Activated CD8-positive, alpha-beta memory T cell treated with anti-CD3 and anti-CD28 coated beads, Interleukin-2, amount 50 U/mL, for 4 hours (primary cell): ENCODE data around the gene AARS2.

Experiments used
- DNase-seq: peaks from one replicate; pipeline ENCODE4 v3.0.0-alpha.2; 2020

The AARS2 gene

DNA sequence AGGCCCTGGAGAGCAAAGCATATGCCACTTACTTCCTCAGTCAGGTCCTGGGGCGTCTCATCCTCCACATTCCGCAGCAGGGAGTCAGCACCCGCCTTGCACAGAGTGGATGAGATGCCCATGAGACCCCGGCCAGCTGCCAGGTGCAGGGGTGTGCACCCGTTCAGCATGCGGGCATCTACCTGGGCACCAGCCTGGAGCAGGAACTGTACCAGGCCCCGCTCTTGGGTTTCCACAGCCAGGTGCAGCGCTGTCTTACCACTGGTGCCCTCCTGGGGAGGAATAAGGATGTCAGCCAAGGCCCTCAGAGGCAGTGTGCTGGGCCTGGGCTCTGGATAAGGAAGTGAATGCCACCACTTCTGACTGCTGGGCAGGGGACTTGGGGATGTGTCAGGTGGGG lies 53.1 kb downstream of the AARS2 start:
- DNase-seq: no peak

GRCh38 chr6:44258921-44259320 lies 54.2 kb downstream of the AARS2 start:
- DNase-seq: no peak

GRCh38 chr6:44258325-44258863 lies 54.8 kb downstream of the AARS2 start:
- no peak for DNase-seq

GRCh38 chr6:44257753-44258324 lies 55.3 kb downstream of the AARS2 start:
- no peak for DNase-seq

DNA sequence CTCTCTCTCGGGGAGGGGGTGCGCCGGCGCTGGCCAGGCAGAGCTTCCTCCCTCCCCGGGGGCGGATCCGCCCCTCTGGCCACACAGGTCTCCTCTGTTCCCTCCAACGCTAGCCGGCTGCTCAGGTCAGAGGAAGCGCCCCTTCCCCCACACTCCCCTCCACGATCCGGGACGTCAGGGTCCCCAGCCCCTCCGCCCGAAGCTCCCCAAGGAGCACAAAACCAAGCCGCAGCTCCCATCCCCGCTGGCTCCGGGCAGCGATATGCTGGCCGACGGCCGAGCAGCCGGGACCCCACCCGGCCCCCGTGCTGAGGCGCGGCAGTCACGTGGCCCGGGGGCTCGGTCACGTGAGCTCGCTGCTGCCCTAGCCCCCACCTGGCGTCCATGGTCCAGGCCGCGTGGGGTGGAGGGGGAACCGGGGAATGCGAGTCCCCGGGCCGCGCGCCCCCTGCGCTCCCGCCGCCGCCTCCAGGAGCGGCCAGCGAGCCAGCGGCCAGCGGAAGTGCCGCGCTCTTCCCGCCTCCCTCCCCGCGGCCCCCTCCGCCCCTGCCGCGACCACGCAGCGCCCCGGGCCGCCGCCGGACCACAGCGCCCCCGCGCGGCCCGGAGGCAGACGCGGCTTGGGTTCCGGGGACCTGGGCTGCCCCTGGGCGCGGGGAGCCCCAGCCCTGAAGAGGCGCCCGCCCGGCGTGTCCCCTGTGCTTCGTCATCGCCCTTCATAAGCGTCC lies 56.0 kb downstream of the AARS2 start, which contains the start of gene SLC35B2:
TSS of gene SLC35B2 (minus strand) at position 504 of the 728 bp plus-strand sequence. CDS start at position 386, 118 bp downstream.
- peak; percentile 69 for DNase-seq

- DNase-seq: no peak
These were observed 56.4 kb downstream of the AARS2 start for GRCh38 chr6:44256775-44257024.

- peak; percentile 33 for DNase-seq
These were observed 57.0 kb downstream of the AARS2 start for GRCh38 chr6:44255871-44256774.

DNA sequence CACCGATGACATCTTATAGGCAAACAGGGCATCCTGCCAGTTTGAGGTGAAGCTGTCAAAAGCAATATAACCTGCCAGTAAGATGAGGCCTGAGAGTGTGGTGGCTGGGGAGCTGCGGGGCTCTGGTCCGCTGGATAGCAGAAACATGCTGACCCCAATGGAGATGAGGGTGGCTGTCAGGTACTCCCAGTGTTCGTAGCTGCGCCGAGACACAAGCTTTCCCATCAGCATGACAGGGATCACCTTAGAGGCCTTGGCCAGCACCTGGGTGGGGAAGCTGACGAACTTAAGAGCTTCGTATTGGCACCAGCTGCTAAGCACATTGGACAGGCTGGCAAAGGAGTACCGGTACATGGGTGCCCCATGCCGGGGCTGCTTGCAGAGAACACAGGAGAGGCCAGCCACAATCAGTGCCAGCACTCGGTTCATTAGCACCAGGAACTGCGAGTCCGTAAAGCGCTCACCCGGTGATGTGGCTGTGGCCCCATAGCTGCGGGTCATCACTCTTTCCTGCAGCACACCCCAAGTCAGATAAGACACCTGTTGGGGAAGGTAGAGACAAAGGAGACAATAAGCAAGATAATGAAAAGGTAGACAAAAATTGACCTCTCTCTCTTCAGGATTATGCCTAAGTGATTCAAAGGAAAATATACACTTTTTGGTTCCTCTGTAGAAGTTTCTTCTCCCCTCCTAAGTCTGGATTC lies 57.9 kb downstream of the AARS2 start:
- DNase-seq: no peak

DNA sequence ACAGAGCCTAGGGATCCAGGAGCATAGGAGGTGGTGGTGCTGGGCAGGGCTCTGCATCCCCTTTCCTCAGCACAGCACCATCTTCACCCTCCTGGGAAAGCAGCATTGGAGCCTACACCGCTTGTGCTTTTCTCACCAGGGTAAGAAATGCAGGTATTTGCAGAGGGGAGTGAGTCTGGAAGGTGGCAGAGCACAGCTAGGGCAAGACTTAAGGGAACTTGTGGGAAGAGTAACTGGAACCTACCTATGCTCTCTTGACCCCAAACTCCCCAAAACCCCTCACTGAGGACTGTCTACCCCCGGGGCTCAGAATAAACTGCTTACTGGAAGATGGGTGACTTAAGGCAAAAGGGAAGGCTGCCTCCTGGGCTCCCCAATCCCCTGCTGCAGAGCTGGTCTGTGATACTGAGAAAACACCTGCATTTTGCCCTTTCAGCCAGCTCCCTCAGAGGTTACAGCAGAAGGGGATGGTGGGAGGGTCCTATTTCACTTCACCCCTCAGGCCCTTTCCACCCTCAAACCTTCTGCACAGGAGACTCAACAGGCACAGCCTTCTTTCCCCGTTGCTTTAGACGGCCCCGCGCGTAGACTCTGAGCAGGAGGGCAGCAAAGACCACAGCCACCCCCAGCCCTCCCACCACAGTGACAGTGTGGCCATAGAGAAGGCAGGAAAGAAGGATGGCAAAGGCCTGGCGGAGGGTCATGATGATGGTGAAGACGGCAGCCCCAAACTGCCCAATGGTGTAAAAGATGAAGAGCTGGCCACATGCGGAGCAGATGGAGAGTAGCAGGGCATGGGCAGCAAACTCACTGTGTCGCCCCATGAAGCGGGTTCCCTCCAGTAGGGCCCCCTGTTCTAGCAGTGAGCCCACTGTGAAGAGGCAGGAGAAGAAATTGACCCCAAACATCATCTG lies 58.7 kb downstream of the AARS2 start:
- no peak for DNase-seq

DNA sequence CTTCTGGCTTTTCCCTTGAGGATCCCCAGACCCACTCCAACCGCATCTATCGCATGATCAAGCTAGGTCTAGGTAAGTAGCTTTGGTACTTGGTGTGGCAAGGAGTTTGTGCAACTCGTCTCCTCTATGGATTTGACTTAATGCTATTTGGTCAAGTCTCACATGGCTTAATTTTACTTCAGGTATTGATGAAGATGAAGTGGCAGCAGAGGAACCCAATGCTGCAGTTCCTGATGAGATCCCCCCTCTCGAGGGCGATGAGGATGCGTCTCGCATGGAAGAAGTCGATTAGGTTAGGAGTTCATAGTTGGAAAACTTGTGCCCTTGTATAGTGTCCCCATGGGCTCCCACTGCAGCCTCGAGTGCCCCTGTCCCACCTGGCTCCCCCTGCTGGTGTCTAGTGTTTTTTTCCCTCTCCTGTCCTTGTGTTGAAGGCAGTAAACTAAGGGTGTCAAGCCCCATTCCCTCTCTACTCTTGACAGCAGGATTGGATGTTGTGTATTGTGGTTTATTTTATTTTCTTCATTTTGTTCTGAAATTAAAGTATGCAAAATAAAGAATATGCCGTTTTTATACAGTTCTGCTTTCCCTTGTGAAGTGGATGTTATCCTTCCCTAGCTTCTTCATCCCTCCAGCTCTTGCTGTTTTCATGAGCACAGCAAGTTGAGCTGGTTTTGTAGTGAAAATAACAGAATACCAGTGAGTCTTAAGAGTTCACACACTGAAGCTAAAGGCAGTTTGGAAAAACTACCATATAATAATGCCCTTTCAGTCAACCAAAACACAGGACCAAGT lies 59.6 kb downstream of the AARS2 start:
- DNase-seq: peak; percentile 65

DNA sequence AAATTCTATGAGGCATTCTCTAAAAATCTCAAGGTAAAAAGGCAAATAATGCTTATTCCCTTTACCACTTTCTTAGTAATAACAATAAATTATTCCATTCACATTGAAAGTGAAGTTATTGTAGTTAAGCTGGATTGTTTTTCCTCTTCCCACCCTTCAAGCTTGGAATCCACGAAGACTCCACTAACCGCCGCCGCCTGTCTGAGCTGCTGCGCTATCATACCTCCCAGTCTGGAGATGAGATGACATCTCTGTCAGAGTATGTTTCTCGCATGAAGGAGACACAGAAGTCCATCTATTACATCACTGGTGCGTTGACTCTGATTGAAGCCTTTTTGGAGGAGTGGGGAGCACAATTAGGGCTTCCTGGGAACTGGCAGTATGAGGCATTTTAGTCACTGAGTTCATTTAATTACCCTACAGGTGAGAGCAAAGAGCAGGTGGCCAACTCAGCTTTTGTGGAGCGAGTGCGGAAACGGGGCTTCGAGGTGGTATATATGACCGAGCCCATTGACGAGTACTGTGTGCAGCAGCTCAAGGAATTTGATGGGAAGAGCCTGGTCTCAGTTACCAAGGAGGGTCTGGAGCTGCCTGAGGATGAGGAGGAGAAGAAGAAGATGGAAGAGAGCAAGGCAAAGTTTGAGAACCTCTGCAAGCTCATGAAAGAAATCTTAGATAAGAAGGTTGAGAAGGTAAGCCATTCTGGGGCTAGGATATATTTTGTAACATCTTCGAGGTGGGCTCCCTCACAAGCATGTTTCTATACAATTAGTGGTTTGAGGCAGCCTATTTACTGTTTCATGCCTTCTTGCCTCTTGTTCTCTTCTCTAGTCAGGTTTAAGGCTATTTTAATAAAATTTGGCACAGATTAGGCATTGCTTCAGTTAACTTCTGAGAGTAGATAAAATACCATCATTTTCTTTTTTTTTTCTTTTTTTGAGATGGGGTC lies 61.3 kb downstream of the AARS2 start:
- DNase-seq: no peak

- no peak for DNase-seq
These were observed 62.4 kb downstream of the AARS2 start for GRCh38 chr6:44250718-44251123.

- DNase-seq: no peak
These were observed 63.0 kb downstream of the AARS2 start for GRCh38 chr6:44250067-44250717.
